Superior temporal gyrus (tissue), 1 donor: Measurements from ENCODE around the gene VPS26A.

Experiments
- DNase-seq: peaks from one replicate; pipeline ENCODE4 v3.0.0-alpha.2; 2016; ENCODE audit errors: extremely low spot score

Gene VPS26A

DNA sequence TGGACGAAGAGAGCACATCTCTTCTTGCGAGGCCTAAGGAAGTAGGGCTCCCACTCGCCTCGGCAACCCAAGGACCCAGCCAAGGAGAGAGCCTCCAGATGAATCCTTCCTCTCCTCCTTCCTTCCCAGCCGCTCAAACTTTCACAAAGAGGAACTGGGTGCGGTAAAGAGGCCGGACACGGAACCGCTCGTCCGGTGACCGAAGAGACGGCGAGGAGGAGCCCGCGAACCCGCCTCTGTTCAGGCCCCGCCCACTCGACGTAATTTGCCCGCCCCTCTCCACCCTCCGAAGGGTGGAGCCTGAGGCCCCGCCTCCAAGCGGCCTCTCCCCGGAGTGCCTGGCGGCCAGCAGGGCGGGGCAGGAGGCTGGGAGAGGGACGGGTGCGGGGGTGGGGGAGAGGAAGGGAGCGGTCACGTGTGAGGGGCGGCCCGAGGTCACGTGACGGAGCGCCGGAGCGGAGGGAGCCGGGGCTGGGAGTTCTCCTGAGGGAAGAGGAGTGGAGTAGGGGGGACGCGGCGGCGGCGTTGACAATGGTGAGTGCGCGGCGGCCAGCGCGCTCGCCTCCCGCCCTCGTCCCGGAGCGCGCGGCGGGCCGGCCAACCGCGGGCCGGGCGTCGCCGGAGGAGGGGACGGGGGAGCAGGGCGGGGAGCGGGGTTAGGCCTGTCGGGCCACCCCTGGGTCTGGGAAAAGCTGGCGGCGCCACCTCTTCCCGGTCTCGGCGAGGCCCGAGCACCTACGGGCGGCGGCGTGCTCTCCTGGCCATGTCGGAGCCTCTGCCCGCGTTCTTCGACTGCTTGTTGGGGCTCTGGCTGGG is at the start of gene VPS26A:
VPS26A (plus strand) TSS at position 432 of the 816 bp plus-strand sequence; CDS start at position 532, 100 bp downstream.
- peak; percentile 98 for DNase-seq

DNA sequence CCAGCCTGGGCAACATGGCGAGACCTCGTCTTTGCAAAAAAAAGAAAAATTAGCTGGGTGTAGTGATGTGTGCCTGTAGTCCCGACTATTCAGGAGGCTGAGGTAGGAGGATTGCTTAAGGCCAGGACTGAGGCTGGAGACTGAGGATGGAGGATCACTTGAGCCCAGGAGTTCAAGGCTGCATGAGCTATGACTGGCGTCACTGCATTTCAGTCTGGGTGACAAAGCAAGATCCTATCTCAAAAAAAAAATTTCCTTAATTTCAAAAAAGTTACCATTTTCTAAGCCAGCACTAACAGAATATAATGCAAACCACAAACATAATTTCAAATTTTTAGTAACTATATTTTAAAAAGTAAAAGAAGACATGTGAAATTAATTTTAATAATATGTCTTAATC is 49.4 kb upstream of the VPS26A start:
- no peak for DNase-seq

DNA sequence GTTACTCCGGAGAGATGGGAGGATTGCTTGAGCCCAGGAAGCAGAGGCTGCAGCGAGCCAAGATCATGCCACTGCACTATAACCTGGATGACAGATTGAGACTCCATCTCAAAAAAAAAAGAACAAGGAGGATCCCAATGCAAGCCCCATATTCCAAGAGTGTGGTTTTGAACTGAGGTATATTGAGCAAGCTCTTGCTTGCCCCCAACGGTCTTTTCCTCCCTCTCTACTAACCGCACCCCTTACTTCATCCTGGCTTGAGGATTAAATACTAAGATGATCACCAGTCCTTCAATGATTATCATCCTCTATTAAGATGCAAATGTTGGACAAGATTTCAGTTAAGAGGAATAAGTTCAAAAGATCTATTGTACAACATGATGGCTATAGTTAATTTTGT is 48.5 kb upstream of the VPS26A start:
- DNase-seq, result no peak

DNA sequence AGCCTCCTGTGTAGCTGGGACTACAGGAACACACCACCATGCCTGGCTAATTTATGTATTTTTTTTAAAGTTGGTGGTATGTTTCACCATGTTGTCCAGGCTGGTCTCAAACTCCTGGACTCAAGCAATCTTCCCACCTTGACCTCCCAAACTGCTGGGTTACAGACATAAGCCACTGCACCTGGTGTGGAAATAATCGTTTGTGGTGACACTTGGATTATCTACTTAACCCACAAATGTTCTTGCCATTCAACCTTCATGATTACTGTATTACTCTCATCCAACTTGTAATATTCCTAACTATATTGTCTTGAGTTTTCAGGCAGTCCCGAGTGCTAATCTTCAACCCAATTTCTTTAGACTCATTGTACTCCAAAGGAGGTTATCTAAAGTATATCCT is 45.7 kb upstream of the VPS26A start:
- no peak for DNase-seq

DNA sequence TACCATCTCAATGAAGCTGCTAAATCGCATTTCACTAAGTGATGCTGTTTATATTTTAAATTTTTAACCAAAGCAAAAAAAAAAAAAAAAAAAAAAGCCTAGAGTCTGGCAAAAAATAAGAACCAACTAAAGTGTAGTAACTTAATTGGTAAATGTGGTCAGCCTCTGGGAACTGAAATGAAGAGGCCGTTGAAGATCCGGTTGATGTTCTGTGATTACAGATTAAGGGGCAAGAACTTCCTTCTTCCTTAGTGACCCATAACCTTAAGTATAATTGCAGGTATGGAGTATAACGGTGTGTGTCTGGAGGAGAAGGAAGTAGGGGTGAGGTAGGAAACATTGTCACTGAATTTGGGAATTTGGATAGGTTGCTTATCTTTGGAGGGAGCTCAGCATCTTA is 43.8 kb upstream of the VPS26A start:
- no peak for DNase-seq

DNA sequence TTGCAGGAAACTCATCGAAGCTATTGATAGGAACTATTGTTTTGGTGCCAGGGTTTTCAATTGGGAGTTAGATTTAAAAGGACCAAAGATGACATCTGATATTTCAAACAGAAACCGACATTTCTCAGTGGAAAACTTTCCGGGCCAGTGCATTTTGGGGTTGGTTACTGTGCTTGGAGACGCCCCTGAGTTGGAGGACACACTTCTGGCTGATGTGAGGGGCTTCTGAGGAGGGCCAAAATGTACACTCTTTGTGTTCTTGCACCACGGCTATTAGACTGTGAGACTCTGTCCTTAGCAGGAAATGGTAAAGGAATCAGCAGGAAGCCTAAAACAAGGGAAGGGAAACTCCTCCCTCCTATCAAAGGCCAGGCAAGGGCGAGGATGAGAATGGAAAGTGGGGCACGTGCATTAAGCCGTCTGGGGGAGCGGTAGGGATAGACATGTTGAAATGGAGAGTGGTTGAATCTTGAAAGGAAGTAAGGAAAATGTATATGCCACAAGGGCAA is 37.9 kb upstream of the VPS26A start:
- no peak for DNase-seq

DNA sequence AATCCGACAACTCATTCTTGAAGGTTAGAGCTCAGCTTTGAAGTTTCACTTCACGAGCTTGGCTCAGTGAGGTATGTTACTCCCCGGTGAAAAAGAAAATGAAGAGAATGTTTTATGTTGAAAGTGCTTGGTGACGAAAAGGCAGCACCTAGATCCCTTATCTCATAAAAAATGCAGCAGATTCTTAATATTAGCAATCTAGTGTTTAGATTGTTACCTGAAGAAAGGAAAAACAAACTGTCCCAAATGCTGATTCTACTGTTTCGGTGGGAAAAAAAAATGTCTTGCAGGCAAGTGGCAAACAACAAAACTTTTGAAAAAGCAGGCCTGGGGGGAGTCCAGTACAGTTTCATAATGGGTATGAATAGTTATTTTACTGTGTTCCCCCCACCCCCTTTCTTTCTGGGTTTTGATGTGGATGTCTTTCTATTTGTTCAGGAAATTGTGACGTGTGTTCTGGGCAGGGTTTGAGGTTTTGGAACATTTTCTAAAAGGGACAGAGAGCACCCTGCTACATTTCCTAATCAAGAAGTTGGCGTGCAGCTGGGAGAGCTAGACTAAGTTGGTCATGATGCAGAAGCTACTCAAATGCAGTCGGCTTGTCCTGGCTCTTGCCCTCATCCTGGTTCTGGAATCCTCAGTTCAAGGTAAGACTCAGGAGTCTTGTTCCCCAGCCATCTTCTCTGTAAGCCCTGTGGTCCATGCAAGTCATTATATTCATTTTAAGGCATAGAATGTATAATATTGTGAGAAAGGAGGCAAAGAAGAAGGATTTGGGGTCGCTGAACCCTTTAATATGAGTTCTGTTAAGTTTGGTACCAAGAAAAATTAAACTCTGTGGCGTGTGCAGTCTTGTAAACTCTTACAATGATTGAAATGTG is 36.1 kb upstream of the VPS26A start, which contains the start of gene SRGN:
SRGN (plus strand) TSS at position 514 of the 881 bp plus-strand sequence; CDS start at position 569, 55 bp downstream.
- peak; percentile 25 for DNase-seq

DNA sequence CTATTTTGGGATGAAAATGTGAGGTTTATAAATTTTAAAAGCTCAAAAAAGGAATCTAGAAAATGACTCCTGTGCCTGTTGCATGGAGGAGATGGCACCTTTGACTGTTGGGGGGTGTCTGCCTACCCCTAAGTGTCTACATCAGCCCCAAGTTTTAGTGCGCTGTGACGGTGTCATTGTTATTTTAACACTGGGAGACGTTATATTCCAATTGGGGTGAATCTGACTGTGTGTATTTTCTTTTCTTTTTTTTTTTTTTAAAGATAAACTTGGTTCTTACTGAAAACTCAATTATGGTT is 35.6 kb upstream of the VPS26A start:
- no peak for DNase-seq

DNA sequence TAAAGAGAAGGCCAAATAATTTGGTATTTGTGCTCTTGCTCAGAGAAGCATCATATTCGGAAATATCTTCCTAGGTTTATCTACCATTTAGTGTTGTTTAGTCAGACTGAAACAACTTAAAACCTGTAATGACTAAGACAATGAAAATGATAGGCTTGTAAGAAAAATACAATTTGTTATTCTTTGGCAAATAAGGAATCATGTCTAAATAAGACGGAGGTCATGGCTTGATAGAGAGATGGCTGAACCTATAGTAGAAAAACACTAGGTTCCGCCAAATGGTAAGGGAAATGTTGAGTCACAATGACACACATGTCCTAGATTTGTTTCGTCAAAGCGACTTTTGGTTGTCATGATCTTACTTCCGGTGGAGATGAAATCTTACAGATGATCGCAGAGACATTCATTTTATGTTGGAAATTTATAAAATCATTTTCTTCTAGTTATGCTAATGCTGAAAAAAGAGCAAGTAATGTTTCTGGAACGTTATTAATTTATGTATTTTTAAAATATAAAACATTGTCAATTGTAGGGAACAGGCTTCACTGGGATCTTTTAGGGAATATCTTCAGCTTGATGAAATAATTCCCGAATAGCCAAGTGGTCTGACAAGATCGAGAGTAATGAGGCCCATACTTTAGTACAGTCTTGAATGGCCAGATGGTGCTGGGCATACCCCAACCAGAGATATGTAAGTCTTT is 35.0 kb upstream of the VPS26A start:
- no peak for DNase-seq

DNA sequence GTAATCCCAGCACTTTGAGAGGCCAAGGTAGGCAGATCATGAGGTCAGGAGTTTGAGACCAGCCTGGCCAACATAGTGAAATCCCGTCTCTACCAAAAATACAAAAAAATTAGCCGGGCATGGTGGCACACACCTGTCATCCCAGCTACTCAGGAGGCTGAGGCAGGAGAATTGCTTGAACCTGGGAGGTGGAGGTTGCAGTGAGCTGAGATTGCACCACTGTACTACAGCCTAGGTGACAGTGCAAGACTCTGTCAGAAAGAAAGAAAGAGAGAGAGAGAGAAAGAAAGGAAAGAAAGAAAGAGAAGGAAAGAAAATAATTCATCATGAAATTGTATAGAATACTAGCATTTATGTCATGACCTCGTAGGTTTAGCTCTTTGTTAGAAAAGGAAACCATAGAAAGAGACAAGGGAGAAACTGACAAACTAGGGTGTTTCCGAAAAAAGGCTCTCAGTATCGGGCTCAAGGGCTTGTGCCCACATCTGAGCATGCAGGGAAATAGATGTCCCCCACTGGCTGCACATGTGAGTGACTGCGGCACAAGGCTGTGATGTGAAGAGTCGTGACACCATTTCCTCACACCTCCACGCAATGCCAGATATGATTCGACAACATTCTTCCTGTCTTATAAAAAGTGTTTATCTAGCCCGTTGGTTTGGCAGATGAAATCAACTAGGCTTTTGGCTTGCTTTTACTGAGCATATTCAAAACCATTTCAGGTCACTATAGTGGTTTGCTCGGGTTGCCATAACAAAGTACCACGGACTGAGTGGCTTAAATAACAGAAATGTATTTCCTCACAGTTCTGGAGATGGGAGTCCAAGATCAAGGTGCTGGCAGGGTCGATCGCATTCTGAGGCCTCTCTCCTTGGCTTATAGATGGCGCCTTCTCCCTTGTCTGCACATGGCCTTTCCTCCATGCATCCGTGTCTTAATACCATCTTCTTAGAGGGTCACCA is 34.1 kb upstream of the VPS26A start:
- DNase-seq, result no peak

DNA sequence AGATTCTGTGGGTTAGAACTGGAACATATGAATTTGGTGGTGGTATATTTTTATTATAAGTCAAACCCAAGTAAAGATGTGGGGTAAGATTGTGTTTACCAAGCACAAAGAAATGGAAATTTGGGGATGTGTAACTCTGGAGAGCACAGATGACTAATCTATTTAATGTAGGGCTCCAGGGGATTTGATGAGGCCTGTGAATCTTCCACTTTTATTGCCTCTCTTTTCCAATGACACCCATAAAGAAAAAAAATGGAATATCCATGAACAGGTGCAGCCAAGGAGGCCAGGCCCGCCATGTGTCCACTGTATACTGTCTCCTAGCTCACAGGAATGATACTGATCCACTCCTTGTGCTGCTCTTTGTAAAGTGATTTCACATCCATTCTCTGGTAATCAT is 33.3 kb upstream of the VPS26A start:
- DNase-seq, result no peak

DNA sequence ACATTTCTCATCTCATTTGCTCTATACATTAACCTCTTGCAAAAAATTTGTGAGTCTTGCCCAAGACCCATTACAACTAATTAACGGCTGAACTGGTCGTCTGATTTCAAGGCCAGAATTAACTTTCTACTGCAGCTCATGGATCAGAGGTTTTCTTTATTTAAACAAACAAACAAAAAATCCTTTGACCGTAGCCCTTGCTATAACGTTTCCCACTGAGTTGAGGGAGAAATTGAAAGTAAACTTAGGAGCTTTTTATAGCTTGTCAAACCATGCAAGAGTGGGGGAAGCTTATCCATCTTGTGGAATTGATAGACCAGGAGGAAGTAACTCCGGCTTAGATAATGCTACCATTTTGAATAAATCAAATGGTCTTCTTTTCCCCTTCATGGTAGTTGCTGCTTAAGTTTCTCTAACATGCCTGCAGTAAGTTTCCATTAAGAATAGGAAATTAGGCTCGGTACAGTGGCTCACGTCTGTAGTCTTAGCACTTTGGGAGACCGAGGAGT is 32.8 kb upstream of the VPS26A start:
- DNase-seq, result no peak

DNA sequence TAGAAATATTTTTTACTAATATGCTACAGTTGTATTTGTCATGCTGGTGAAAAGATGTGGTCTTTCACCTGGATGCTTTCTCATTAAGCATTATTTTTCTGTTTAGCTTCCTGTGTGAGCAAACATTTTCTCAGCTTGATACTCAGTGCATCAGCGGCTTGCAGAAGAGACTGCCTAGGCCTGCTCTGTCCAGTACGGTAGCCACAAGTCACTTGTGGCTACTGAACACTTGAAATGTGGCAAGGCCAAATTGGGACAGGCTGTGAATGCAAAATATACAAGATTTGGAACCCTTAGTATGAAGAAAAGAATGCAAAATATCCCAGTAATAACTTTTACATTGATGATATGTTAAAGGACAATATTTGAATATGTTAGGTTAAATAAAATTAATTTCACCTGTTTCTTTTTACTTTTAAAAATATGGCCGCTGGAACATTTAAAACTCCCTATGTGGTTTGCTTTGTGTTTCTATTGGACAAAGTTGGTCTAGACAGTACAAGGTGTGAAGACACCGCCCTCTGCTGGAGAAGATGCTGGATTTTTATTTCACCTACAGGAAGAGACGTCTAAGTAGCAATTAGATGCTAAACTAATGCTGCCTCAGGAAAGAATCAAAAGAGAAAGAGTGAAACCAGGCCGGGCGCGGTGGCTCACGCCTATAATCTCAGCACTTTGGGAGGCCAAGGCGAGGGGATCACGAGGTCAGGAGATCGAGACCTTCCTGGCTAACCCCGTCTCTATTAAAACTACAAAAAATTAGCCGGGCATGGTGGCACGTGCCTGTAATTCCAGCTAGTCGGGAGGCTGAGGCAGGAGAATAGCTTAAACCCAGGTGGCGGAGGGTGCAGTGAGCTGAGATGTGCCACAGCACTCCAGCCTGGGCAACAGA is 30.8 kb upstream of the VPS26A start:
- peak; percentile 65 for DNase-seq

DNA sequence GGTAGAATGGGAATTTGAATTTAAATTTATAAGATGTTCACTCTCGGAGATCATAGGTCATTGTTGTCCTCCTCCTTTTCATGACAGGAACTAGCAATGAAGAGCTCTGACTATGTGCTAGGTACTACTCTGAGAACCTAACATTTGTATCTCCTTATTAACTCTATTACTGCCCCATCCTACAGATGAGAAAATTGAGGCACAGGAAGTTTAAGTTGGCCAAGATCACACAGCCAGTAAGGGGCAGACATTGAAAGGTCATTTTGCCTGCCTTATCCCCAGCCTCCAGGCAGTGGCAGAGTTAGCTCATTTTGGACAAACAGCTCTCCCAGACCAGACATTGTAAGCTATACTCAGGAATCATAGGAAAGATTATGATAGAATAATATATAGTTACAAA is 30.0 kb upstream of the VPS26A start:
- no peak for DNase-seq

DNA sequence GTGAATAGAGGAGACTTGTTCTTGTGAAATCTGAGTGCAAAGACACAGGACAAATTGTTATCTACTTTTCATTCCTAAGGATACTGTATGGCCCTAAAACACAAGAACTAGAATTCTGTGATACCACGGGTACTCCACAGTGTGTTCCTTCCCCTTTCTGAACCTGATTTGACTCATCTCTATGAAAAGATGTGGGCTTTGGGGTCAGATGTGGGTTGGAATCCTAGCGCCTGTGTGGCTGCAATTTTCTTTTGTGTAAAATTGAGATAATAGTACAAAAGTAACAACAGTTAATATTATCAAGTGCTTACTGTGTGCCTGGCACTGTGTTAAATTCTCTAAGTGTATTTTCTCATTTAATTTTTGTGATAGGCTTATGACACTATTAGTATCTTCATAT is 27.9 kb upstream of the VPS26A start:
- DNase-seq, result no peak

DNA sequence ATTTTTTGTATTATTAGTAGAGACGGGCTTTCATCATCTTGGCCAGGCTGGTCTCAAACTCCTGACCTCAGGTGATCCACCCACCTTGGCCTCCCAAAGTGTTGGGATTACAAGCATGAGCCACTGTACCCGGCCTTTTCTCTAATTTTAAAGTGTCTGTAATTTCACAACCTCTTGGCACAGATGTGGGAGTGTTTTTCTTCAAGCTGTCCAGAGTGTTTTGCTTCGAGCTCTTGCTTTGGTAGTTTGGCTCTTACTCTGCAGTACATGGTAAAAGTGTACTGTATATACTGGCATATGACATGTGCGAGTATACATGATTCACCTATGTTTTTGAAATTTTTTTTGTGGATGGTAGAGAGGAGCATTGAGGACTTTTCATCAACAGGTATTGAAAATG is 26.2 kb upstream of the VPS26A start:
- DNase-seq, result no peak

DNA sequence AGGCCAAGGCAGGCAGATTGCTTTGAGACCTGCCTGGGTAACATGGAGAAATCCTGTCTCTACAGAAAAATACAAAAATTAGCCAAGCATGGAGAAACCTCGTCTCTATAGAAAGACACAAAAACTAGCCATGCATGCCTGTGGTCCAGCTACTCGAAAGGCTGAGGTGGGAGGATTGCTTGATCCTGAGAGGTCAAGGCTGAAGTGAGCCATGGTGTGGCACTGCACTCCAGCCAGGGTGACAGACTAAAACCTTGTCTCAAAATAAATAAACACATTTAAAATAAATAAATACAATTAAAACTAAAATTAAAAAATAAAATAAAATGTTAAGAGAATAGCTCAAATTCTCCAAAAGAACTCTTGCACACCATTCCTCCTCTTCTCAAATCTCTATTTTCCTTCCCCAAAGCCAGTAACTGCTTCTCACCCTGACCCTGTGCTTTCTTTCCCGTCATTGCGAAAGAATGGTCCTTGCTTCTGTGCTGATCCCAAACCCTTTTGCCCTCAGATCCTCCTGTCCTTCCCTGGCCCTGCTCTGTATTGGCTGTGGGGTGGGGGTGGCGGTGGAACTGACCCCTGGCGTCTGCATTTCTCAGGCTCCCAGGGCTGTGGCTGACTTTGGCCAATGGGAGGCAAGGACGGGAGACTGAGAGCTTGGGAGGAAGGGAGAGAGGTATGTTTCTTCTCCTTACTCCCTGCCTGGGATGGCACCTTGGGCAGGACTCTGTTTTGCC is 23.7 kb upstream of the VPS26A start:
- DNase-seq, result no peak

DNA sequence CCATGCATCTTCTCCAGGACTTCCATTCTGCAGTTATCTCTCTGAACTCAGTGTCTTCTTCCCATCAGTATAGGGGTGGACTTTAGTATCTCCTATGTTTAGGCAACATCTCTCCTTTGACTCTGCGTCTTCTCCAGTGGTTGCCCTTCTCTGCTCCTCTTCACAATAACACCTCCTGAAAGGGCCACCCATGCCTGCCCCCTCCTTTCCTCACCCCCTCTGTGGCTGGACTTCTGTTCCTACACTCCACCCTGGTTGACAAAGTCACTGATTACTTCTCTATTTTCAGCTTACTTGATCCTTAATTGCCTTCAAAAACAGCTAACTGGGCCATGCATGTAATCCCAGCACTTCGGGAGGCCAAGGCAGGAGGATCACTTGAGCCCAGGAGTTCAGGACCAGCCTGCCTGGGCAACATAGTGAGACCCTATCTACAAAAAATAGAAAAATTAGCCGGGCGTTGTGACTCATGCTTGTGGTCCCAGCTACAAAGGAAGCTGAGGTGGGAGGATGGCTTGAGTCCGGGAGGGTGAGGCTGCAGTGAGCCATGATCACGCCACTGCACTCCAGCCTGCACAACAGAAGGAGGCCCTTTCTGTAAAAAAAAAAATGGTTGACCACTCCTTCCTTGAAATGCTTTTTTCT is 22.4 kb upstream of the VPS26A start:
- no peak for DNase-seq

DNA sequence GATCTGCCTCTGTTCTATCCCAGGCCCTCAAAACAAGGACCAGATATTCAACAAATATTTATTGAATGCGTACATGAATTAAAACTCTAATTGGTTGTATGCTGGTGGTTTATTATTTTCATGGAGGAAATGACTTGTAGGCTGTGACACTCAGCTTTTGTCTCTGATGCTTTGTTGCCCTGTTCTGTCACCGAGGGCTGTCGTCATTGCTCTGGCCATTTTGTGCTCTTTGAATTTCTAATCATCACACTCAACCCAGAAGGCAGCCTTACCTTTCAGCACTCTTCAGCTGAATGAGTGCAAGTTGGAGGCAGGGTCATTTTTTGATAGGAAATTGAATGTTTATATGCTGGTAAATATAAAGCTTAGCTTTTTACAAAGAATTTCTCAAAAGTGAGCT is 21.5 kb upstream of the VPS26A start:
- DNase-seq, result no peak
